GM23248 (cell line): Measurements from ENCODE around the gene EHD3.

Experiments used
- EZH2 ChIP-seq: fragments of 200-600 bp; sonication (generic); IDR thresholded peaks from 2 replicates; pipeline ENCODE4 v1.6.1; 2018; ENCODE audit warnings: antibody characterized with exemption, mild to moderate bottlenecking; ENCODE audit not compliant: insufficient read depth, poor library complexity, severe bottlenecking
- EZH2phosphoT487 ChIP-seq: fragments of 200-600 bp; sonication (generic); IDR thresholded peaks from 2 replicates; pipeline ENCODE4 v1.6.1; 2018; ENCODE audit warnings: antibody characterized with exemption, moderate library complexity, mild to moderate bottlenecking, low read depth; ENCODE audit not compliant: insufficient read depth

- TF ChIP-seq EZH2 (no peak), EZH2phosphoT487 (no peak)
Measured at GRCh38 chr2:31192851-31193392, 41.0 kb upstream of the EHD3 start.
